GM23248 (cell line): ENCODE measurements around the gene VPS13A.

Experiments used
- EZH2 ChIP-seq: fragments of 200-600 bp; sonication (generic); IDR thresholded peaks from 2 replicates; pipeline ENCODE4 v1.6.1; 2018; ENCODE audit warnings: antibody characterized with exemption, mild to moderate bottlenecking; ENCODE audit not compliant: insufficient read depth, poor library complexity, severe bottlenecking
- EZH2phosphoT487 ChIP-seq: fragments of 200-600 bp; sonication (generic); IDR thresholded peaks from 2 replicates; pipeline ENCODE4 v1.6.1; 2018; ENCODE audit warnings: antibody characterized with exemption, moderate library complexity, mild to moderate bottlenecking, low read depth; ENCODE audit not compliant: insufficient read depth

DNA sequence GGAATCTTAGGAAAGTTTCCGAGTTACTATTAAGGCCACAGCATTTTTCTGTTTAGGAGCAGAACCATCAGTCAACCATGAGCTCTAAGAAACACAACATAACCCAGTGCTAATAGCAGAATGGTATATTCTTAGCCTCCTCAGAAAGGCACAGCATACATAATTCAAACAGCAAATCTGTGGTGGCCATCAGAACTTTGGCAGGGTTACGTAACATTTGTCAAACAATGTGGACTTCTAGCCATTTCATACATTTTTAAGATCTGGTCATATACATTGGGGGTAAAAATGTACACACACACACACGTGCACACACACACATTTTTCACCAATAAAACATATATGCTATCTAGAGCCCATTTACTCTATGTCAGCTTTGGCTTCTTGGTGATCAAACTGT, 245.6 kb downstream of the VPS13A start:
- TF ChIP-seq EZH2 = no peak
- TF ChIP-seq EZH2phosphoT487 = no peak
